Endothelial cell of hepatic sinusoid (primary cell): Measurements from ENCODE around the gene ZSCAN10.
"Not testable (repeated sequence)": the region's sequence is repeated elsewhere in the genome, so short reads cannot be mapped to it uniquely, and the experiment has no call there.

Experiments
- in situ Hi-C: cut with HindIII; loops from 2 replicates; pipeline ENCODE4 v1.10.0; 2017; ENCODE audit warnings: low sequenced_read_pairs

ZSCAN10 gene

GRCh38 chr16:3087243-3088235 is 11.6 kb downstream of the ZSCAN10 start:
- in situ Hi-C loops = no loop called here

GRCh38 chr16:3086596-3087242 is 12.4 kb downstream of the ZSCAN10 start:
- in situ Hi-C loops = no loop called here

- in situ Hi-C loops = no loop called here
These were observed 13.1 kb downstream of the ZSCAN10 start for GRCh38 chr16:3085868-3086595.

- in situ Hi-C loops = no loop called here
These were observed 14.0 kb downstream of the ZSCAN10 start for GRCh38 chr16:3084969-3085670.

GRCh38 chr16:3084491-3084890 is 14.6 kb downstream of the ZSCAN10 start:
- in situ Hi-C loops = no loop called here

GRCh38 chr16:3083408-3083807 is 15.7 kb downstream of the ZSCAN10 start:
- in situ Hi-C loops = not testable (repeated sequence)

GRCh38 chr16:3081957-3082356 is 17.1 kb downstream of the ZSCAN10 start:
- in situ Hi-C loops = not testable (repeated sequence)

GRCh38 chr16:3080024-3080423 is 19.1 kb downstream of the ZSCAN10 start:
- in situ Hi-C loops = no loop called here

GRCh38 chr16:3076577-3076976 is 22.5 kb downstream of the ZSCAN10 start:
- in situ Hi-C loops = no loop called here

GRCh38 chr16:3075946-3076345 is 23.1 kb downstream of the ZSCAN10 start:
- in situ Hi-C loops = not testable (repeated sequence)

- in situ Hi-C loops = no loop called here
These were observed 23.6 kb downstream of the ZSCAN10 start for GRCh38 chr16:3075523-3075915.

GRCh38 chr16:3074860-3075522 is 24.1 kb downstream of the ZSCAN10 start:
- in situ Hi-C loops = no loop called here

GRCh38 chr16:3073448-3073847 is 25.6 kb downstream of the ZSCAN10 start:
- in situ Hi-C loops = no loop called here

GRCh38 chr16:3072576-3073263 is 26.4 kb downstream of the ZSCAN10 start:
- in situ Hi-C loops = not testable (repeated sequence)

GRCh38 chr16:3072148-3072547 is 26.9 kb downstream of the ZSCAN10 start:
- in situ Hi-C loops = not testable (repeated sequence)

GRCh38 chr16:3071655-3072054 is 27.4 kb downstream of the ZSCAN10 start:
- in situ Hi-C loops = no loop called here

GRCh38 chr16:3070608-3071111 is 28.4 kb downstream of the ZSCAN10 start:
- in situ Hi-C loops = no loop called here

- in situ Hi-C loops = loop anchor here (5.0 kb wide), 1 partner anchor 58 kb away; no protein-coding TSS in a partner anchor
These were observed 29.9 kb downstream of the ZSCAN10 start for GRCh38 chr16:3069146-3069545.

- in situ Hi-C loops = loop anchor here (5.0 kb wide), 1 partner anchor 59 kb away; no protein-coding TSS in a partner anchor
These were observed 30.6 kb downstream of the ZSCAN10 start for GRCh38 chr16:3068487-3068886.
